Tongue (tissue), 2 donors: ENCODE results near the gene ELFN2. TPM values are rescaled to one million over a fixed set of nuclear protein-coding genes. Genes with fewer than 3 reads are reported as not detected.

Experiments used
- DNase-seq: peaks from one replicate; pipeline ENCODE4 v3.0.0-alpha.2; 2015
- total RNA-seq: library from RNA; depleted of rRNA; stranded (reverse); fragments of >200 nt; gene quantifications from one replicate; pipeline ENCODE4 v1.2.3, GENCODE V29; 2014

ELFN2 gene
- total RNA-seq, 1 donor from 2014 or later = 1.0 TPM

DNA sequence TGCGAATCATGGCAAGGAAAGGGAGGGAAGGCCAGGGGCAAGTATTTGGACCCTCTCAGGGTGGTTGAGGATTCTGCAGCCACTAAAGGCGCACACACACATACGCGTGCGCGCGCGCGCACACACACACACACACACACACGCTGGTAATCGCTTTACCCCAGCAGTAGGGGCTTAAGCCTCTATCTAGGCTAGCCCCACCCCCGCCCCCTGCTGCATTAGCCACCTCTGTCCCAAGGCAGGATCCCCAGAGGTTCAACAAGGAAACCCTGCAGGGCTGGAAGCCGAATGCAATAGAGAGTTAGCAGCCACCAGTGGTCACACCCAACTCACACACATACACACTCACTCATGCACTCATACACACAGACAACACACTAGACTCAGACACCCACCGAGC is 28.6 kb upstream of the ELFN2 start:
- DNase-seq = no peak

- DNase-seq = no peak
Measured at GRCh38 chr22:37454857-37455686, 27.8 kb upstream of the ELFN2 start.

DNA sequence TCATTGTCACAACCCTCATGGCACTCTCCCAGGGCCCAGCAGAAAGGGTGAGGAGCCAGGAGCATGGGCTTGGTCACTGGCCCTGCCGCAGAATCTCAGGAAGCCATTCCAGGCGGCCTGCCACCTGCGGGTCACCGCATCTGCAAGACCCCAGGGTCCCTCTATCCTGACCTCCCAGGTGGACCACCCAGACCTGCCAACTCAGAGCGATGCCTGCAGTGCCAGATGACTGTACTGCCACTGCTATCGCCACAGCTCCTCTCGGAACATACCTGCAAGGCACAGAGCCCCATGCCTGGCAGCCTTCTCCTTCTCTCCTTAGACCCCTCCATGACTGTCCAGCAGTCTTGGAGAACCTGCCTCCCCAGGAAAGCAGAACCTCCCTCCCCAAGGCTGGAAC is 26.4 kb upstream of the ELFN2 start:
- DNase-seq = no peak

DNA sequence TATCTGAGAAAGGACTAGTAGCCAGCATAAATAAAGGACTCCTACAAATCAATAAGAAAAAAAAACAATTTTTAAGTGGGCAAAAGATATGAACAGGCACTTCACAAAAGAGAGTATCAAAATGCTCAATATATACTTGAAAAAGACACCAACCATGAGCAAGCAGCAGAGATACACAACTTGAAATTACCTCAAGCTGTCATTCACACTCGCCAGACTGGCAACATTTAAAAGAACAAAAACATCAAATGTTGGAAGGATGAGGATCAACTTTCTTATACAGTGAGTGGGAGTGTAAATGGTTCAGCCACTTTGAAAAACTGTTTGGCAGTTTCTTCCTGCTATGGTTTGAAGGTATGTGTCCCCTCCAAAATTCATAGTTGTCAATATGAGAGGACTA is 23.9 kb upstream of the ELFN2 start:
- DNase-seq = no peak

DNA sequence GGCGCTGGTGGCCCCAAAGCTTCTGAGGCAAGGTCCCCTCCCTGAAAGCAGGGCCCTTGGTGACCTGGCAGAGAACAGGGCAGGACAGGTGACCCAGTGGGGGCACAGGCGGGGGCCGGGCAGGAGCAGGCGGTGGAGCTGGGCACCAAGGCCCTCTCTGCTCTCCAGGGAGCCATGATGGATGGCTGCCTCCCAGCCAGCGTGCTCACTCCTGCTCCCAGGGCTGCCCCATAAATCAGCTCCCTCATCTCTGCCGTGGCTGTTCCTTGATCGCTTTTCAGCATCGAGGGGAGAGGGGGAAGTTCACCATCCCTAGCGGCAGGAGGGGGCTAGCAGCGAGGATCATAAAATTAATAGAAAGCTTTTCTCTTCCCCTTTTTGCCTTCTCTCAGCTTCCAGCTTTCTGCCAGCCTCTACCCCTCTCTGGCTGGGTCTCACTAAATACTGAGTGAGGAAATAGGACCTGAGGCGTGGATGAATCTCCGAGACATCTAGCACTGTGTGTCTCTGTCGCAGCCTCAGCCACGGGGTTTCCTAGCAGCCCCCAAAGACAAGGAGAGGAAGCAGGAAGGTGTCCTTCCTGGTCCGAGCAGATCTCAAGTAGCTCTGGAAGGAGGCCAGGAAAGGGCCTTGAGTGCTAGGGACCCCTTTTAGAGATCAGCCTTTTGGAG is 22.2 kb upstream of the ELFN2 start:
- no peak for DNase-seq

- no peak for DNase-seq
Measured at GRCh38 chr22:37448516-37449127, 21.3 kb upstream of the ELFN2 start.

GRCh38 chr22:37445501-37445900 is 18.2 kb upstream of the ELFN2 start:
- no peak for DNase-seq

GRCh38 chr22:37443977-37444376 is 16.7 kb upstream of the ELFN2 start:
- DNase-seq = no peak

DNA sequence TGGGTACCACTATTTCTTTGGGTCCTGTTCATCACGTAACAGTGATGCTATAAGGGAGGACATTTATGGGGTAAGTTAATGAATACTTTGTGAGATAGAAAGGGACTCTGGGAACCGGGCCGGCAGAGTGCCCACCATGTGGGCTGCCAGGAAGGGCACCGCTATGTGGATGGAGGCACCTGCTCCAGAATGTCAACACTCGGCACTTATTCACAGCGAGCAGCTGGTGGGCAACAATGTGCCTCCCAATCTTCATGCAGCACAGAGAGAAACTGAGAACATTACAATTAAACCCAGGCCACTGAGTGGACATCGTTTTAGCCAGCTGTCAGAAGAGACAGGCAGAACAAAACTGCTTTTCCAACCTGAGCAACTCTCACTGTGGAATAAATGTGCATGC is 15.8 kb upstream of the ELFN2 start:
- peak; percentile 69 for DNase-seq

GRCh38 chr22:37442537-37442936 is 15.3 kb upstream of the ELFN2 start:
- no peak for DNase-seq

GRCh38 chr22:37442135-37442534 is 14.9 kb upstream of the ELFN2 start:
- DNase-seq = no peak

DNA sequence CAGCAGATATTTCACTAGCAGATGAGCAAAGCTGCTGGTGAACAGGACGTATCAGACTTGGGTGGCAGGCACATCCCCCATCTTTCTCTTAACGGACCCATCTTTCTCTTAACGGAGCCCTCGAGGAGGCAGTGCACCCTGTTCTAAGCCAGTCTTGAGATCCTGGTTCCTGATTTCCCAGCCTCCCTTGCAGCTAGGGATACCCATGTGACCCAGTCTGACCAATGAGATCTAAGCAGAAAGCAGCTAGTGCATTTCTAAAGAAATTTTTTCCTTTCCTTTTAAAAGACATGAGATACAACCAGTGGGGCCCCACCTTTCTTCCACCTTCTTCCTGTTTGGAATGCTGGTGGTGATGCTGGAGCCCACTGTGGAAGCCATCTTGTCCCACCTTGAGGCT is 13.6 kb upstream of the ELFN2 start:
- no peak for DNase-seq

DNA sequence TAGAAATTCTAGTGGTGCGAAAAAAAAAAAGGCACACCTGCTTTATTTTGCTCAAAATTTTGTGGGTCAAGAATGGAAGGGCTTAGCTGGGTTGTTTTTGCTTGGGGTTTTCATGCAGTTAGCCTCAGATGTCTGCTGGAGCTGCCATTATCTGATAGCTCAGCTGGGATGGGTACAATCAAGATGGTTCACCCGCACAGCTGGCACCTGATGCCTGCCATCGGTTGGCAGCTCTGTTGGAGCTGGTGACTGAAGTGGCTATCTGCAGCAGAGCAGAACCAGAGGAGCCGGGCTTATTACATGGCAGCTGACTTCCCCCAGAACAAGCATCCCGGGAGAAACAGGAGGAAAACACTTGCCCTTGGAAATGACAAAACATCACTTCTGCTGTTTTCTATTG is 12.1 kb upstream of the ELFN2 start:
- no peak for DNase-seq

- no peak for DNase-seq
Measured at GRCh38 chr22:37435970-37436603, 8.8 kb upstream of the ELFN2 start.

DNA sequence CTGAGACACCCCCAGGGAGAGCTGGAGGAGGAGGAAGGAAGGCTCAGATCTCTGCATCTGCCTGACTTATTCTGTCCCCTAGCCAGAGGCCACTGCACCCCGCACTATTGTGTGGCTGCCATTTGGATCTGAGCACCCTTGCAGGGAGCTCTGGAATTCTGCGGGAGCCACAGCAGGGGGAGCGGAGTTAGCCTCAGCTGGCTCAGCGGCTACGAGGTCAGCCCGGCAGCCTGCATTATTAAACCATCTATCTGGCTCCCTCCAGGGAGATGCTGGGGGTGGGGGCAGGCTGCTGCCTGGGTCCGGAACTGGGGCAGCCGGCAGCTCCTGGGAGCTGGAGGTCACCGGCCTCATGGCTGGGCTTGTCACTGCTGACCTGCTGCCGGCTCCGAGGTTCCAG is 6.5 kb upstream of the ELFN2 start:
- DNase-seq = no peak

- no peak for DNase-seq
Measured at GRCh38 chr22:37432708-37433054, 5.4 kb upstream of the ELFN2 start.

DNA sequence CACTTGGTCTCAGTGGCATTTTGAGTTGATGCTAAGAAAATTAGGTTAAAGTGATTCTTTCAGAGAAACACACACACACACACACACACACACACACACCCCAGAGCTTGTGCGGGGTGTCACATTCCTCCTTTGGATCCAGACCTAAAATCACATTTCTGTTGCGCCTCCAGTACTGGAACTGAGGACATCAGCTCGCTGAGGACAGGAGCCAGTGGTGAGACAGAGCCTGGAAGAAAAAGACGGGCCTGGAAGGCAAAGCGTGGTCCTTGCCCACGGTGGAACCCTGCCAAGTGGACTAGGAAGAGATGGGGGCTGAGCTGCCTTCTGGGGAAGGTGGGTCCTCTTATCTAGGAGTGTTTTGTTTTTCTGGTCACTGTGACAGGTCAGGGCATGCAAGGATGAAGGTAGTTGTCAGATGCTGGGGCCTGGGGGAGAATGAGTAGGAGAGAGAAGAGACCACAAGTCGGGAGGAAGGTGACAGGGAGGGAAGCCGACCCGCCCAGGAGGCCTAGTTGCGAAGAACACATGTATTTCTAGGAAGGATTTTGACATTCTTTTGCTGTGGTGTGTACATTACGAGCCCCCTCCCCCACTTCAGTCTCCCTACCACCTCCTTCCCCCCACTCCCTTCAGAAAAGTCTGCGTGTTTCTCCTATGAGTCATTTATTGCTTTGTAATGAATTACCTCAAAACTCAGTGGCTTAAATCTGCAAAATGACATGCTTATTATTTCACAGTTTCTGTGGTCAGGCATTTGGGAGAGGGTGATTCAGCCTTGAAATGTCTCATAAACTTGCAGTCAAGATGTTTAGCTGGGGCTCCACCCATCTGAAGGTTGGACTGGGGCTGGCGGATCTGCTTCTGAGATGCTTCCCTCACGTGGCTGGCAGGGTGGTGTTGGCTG is 4.8 kb upstream of the ELFN2 start:
- DNase-seq = no peak

GRCh38 chr22:37431366-37431765 is 4.1 kb upstream of the ELFN2 start:
- DNase-seq = no peak

DNA sequence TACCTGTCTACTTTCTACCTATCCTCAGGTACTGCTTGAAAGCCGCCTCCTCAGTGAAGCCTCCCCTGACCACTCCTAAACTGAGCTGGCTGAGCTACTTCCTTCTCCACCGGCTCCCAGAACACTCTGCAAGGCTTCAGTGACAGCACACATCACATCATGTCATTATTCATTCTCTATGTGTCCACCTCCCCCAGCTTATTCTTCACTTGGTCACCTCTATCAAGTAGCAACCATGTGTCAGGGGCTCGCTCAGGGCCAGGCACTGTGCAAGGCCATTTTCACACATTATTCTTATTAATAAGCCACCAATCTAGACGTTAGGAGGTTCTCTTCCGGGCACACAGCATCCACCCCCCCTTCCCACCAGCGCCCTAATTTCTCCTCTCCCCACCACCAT is 3.7 kb upstream of the ELFN2 start:
- DNase-seq = no peak

DNA sequence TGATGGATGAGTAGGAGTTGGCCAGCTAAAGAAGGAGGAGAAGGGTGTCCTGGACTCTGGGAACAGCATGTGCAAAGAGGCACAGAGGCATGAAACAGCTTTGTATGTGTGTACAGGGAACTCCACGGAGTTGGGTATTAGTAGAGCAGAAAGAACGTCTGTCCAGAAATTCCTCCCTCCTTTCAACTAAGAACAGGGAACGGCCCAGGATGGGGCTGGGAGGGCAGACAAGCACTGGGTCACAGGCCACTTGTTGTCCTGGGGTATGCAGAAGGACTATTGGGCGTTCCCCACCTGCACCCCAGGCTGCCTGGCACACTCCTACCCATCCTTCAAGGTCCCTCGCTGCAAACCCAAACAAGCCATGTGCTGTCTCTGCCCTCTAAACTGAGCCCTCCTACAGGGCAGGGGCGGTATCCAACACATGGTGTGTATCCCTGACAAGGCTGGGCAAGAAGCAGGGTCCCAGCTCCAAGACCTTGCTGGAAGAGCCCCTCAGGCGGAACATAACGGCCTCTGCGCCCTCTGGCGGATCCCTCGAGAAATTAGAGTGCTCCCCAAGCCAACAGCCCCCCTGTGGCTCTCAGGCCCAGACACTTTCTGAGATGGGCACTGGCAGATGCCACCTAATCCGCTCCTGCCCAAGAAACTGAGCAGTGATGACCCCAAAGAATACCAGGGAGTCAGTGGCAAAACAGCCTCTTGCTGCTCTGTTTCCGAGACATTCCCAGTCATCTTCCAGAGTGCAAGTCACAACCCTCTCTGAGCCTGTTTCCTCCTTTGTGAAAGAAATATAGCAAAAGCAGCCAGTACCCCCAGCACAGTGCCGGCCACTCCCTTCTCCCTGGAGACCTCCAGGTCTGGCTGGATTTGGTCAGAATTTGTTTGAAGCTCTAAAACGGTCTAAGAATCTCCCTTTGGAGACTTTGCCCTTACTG is 1.6 kb upstream of the ELFN2 start:
- DNase-seq = peak; percentile 83
